ENCODE measurements around the gene JMJD1C. TPM values are rescaled to one million over a fixed set of nuclear protein-coding genes. Genes with fewer than 3 reads are reported as not detected.
A peak's percentile ranks its signal among the peaks of the same experiment; 100 is the strongest.

The JMJD1C gene
- total RNA-seq, 1 experiment from 2014 or later: 89.7 TPM

DNA sequence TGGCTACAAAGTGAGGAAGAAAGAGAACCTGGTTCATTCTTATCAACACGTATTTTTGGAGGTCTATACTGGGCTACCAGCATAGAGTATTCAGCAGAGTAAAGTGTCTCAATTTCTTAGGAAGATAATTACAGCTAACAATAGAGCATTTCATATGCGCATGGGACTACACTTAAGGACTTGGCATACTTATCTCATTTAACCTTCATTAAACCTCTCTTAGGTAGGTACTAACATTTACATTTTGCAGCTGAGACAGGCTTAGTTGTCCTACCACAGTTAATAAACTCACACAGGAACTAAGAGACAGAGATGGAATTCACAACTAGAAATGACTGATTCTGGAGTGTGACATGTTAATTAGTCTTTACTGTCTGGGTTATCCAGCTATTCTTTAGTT is 266.1 kb downstream of the JMJD1C start:
- intact Hi-C loops (cut with micrococcal nuclease; ENCODE audit: unreplicated experiment): no loop called here
- CTCF ChIA-PET: interaction anchor here (0.5 kb wide), 1 partner anchor 149 kb away, joined by 3 read pairs; no protein-coding TSS in a partner anchor
- POLR2A ChIA-PET: no interaction called here
- Histone ChIP-seq H3K4me1 (no peaks in the 10 kb centered on the region), H3K27me3 (replicated peaks; ENCODE audit: control insufficient read depth, insufficient read depth, low read length) (no peaks in the 10 kb centered on the region), H3K9me3 (no peaks in the 10 kb centered on the region), H3K36me3 (ENCODE audit: control insufficient read depth, insufficient read depth, low read length) (0 out of 2 replicates have a peak, but pooled peaks cover 2% of the 10 kb centered on the region), H3K4me3 (ENCODE audit: low read depth, low read length) (no peak overlapping the region)
- BruUV-seq (replicated peaks): no TSS peak
- Mint-ChIP-seq H3K27me3 (ENCODE audit: insufficient read depth, unreplicated experiment) (no peaks in the 10 kb centered on the region), H3K36me3 (ENCODE audit: insufficient read depth, unreplicated experiment) (peaks cover 53% of the 10 kb centered on the region), H3K27ac (ENCODE audit: unreplicated experiment) (peak overlapping the region; percentile 1), H3K4me1 (ENCODE audit: low read depth, unreplicated experiment) (no peaks in the 10 kb centered on the region), H3K4me3 (ENCODE audit: unreplicated experiment) (no peak overlapping the region), H3K9me3 (ENCODE audit: unreplicated experiment) (no peaks in the 10 kb centered on the region)
- DNase-seq: no peak
- TF ChIP-seq, protein P1, sequence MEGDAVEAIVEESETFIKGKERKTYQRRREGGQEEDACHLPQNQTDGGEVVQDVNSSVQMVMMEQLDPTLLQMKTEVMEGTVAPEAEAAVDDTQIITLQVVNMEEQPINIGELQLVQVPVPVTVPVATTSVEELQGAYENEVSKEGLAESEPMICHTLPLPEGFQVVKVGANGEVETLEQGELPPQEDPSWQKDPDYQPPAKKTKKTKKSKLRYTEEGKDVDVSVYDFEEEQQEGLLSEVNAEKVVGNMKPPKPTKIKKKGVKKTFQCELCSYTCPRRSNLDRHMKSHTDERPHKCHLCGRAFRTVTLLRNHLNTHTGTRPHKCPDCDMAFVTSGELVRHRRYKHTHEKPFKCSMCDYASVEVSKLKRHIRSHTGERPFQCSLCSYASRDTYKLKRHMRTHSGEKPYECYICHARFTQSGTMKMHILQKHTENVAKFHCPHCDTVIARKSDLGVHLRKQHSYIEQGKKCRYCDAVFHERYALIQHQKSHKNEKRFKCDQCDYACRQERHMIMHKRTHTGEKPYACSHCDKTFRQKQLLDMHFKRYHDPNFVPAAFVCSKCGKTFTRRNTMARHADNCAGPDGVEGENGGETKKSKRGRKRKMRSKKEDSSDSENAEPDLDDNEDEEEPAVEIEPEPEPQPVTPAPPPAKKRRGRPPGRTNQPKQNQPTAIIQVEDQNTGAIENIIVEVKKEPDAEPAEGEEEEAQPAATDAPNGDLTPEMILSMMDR (IDR thresholded peaks at IDR 0.05; ENCODE audit: insufficient read depth in 1 of 2, low read depth in 1 of 2, low read length in 1 of 2, severe bottlenecking in 1 of 2, unreplicated experiment in 1 of 2): no peak

DNA sequence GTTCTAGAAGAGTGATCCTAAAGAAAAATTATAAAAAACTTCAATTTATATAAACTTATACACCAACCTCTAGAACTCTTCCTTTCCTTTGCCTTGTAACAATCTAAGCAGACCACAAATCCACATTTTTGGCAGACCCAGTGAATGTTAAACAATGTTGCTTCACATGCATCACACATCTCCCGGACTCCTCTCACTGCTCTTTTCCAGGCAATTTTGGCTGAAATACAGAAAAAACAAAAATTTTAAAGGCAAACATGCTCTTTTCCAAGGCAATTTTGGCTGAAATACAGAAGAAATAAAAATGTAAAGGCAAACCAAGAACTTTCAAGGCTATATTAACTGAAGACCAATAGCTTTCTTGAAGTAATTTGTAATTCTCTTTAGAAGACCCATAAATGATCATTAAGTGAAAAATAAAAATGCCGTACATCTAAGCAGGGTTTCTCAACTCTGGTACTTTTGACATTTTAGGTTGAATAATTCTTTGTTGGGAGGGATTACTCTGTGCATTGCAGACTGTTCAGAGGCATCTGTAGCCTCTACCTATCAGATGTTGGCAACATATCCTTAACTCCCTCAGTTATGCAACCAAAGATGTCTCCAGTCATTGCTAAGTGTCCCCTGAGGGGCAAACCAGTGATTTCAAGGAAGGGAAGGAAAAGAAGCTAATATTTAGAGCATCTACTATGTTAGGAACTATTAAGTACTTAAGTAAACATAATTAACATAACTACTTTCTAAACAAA is 268.3 kb downstream of the JMJD1C start:
- intact Hi-C loops (cut with micrococcal nuclease; ENCODE audit: unreplicated experiment): no loop called here
- no peaks in the 10 kb centered on the region for H3K9me3 ChIP-seq
- no peak overlapping the region for H3K4me3 ChIP-seq (ENCODE audit: low read depth, low read length)
- no peaks in the 10 kb centered on the region for H3K4me1 ChIP-seq
- no TSS peak for BruUV-seq (replicated peaks)
- POLR2A ChIA-PET: no interaction called here
- H3K36me3 Mint-ChIP-seq (ENCODE audit: insufficient read depth, unreplicated experiment): peaks cover 73% of the 10 kb centered on the region
- H3K27ac Mint-ChIP-seq (ENCODE audit: unreplicated experiment): no peak overlapping the region
- TF ChIP-seq, protein P1 (IDR thresholded peaks at IDR 0.05; ENCODE audit: insufficient read depth in 1 of 2, low read depth in 1 of 2, low read length in 1 of 2, severe bottlenecking in 1 of 2, unreplicated experiment in 1 of 2): no peak
- no peaks in the 10 kb centered on the region for H3K4me1 Mint-ChIP-seq (ENCODE audit: low read depth, unreplicated experiment)
- no peak for DNase-seq
- H3K9me3 Mint-ChIP-seq (ENCODE audit: unreplicated experiment): no peaks in the 10 kb centered on the region
- no peaks in the 10 kb centered on the region for H3K27me3 ChIP-seq (replicated peaks; ENCODE audit: control insufficient read depth, insufficient read depth, low read length)
- CTCF ChIA-PET: no interaction called here
- no peaks in the 10 kb centered on the region for H3K27me3 Mint-ChIP-seq (ENCODE audit: insufficient read depth, unreplicated experiment)
- H3K36me3 ChIP-seq (ENCODE audit: control insufficient read depth, insufficient read depth, low read length): peaks cover 2% of the 10 kb centered on the region; the same call in 1 of the 2 replicates
- no peak overlapping the region for H3K4me3 Mint-ChIP-seq (ENCODE audit: unreplicated experiment)

DNA sequence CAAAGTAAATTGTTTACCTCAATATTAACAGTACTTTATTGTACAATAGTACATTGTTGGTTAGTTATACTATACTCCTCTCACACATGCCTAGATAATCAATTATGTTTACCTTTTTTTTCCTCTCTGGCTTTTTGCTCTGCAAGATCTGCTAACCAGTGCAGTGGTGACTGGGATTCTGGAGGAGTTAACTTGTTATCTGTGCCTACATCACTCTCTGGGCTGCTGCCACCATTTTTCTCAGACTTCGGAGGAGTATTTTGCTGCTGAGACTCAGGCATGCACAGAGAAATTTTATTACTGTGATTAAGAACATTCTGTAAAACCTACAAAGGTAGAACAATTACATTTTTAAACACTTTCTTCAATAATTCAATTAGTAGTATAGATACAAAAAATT is 273.0 kb downstream of the JMJD1C start:
- DNase-seq: no peak
- Mint-ChIP-seq H3K27me3 (ENCODE audit: insufficient read depth, unreplicated experiment) (no peaks in the 10 kb centered on the region), H3K4me3 (ENCODE audit: unreplicated experiment) (no peak overlapping the region), H3K9me3 (ENCODE audit: unreplicated experiment) (no peaks in the 10 kb centered on the region), H3K36me3 (ENCODE audit: insufficient read depth, unreplicated experiment) (peaks cover 93% of the 10 kb centered on the region), H3K4me1 (ENCODE audit: low read depth, unreplicated experiment) (no peaks in the 10 kb centered on the region), H3K27ac (ENCODE audit: unreplicated experiment) (no peak overlapping the region)
- H3K4me1 ChIP-seq: no peaks in the 10 kb centered on the region
- intact Hi-C loops (cut with micrococcal nuclease; ENCODE audit: unreplicated experiment): no loop called here
- H3K9me3 ChIP-seq: no peaks in the 10 kb centered on the region
- no peaks in the 10 kb centered on the region for H3K27me3 ChIP-seq (replicated peaks; ENCODE audit: control insufficient read depth, insufficient read depth, low read length)
- CTCF ChIA-PET: no interaction called here
- TF ChIP-seq, protein P1 (IDR thresholded peaks at IDR 0.05; ENCODE audit: insufficient read depth in 1 of 2, low read depth in 1 of 2, low read length in 1 of 2, severe bottlenecking in 1 of 2, unreplicated experiment in 1 of 2): no peak
- no peak overlapping the region for H3K4me3 ChIP-seq (ENCODE audit: low read depth, low read length)
- BruUV-seq (replicated peaks): no TSS peak
- POLR2A ChIA-PET: no interaction called here
- H3K36me3 ChIP-seq (ENCODE audit: control insufficient read depth, insufficient read depth, low read length): peaks cover 5% of the 10 kb centered on the region

All from Caco-2 (cell line).